Thoracic aorta (tissue), 2 donors: ENCODE measurements around the gene ATRAID. TPM values are rescaled to one million over a fixed set of nuclear protein-coding genes. Genes with fewer than 3 reads are reported as not detected.

Experiments used
- ATAC-seq: fragments of 150-250 bp; one replicate; pipeline ENCODE4 v1.8.0; 2017; ENCODE audit warnings: low read depth; ENCODE audit not compliant: insufficient number of reproducible peaks, low FRiP score
- DNase-seq: peaks from one replicate; pipeline ENCODE4 v3.0.0-alpha.2; 2020; ENCODE audit warnings: low spot score
- H3K27ac ChIP-seq, 2 donors: fragments of 200-600 bp; sonication (generic); 1 replicate in 1 of 2; 2 replicates in 1 of 2; pipeline ENCODE4 v1.5.1; 2016; ENCODE audit warnings: mild to moderate bottlenecking in 2 of 2, moderate library complexity in 2 of 2
- H3K27me3 ChIP-seq: fragments of 200-600 bp; sonication (generic); replicated peaks from 2 replicates; pipeline ENCODE4 v1.6.0; 2016; ENCODE audit warnings: mild to moderate bottlenecking; ENCODE audit not compliant: insufficient read depth
- H3K36me3 ChIP-seq: fragments of 200-600 bp; sonication (generic); one replicate; pipeline ENCODE4 v1.5.1; 2016
- H3K4me1 ChIP-seq, 2 donors: fragments of 200-600 bp; sonication (generic); 1 replicate in 1 of 2; 2 replicates in 1 of 2; pipeline versions ENCODE4 v1.5.1 to v1.6.0; 2016; ENCODE audit warnings: low read depth in 2 of 2, mild to moderate bottlenecking in 1 of 2; ENCODE audit not compliant: control insufficient read depth in 1 of 2
- H3K4me3 ChIP-seq: fragments of 200-600 bp; sonication (generic); 2 replicates; pipeline ENCODE4 v1.5.1; 2016; ENCODE audit warnings: mild to moderate bottlenecking
- H3K9me3 ChIP-seq: fragments of 200-600 bp; sonication (generic); 2 replicates; pipeline ENCODE4 v1.5.1; 2016
- total RNA-seq, 2 donors: library from RNA; depleted of rRNA; stranded (reverse); fragments of >200 nt; gene quantifications; one replicate each; pipeline versions ENCODE4 v1.1.0 to v1.2.3, GENCODE V29; 2016
- TF ChIP-seq, protein P1 (sequence below): fragments of 200-600 bp; sonication (generic); IDR thresholded peaks from one replicate; pipeline ENCODE4 v1.5.1; 2019; ENCODE audit warnings: antibody characterized with exemption

Gene ATRAID
- total RNA-seq, 2 donors from 2014 or later = 90.0 to 174 TPM

DNA sequence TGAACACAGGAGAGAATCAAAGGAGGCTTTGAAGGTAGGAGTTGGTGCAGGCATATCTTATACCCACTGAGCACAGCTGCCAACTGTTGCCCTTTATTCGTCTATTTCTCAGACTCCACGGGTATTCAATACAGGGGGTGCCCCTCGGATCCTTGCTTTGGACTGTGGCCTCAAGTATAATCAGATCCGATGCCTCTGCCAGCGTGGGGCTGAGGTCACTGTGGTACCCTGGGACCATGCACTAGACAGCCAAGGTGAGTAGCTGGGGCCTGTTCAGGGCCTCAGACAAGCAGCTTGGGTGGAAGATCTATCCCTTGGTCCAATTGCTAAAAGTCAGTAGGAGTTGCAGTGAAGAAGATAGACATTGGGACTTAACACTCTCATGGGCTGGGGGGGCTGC lies 10.6 kb downstream of the ATRAID start:
- TF ChIP-seq, protein P1, sequence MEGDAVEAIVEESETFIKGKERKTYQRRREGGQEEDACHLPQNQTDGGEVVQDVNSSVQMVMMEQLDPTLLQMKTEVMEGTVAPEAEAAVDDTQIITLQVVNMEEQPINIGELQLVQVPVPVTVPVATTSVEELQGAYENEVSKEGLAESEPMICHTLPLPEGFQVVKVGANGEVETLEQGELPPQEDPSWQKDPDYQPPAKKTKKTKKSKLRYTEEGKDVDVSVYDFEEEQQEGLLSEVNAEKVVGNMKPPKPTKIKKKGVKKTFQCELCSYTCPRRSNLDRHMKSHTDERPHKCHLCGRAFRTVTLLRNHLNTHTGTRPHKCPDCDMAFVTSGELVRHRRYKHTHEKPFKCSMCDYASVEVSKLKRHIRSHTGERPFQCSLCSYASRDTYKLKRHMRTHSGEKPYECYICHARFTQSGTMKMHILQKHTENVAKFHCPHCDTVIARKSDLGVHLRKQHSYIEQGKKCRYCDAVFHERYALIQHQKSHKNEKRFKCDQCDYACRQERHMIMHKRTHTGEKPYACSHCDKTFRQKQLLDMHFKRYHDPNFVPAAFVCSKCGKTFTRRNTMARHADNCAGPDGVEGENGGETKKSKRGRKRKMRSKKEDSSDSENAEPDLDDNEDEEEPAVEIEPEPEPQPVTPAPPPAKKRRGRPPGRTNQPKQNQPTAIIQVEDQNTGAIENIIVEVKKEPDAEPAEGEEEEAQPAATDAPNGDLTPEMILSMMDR = no peak
- Histone ChIP-seq H3K27ac (no peak overlapping the region), H3K27me3 (no peaks in the 10 kb centered on the region), H3K36me3 (peaks cover 50% of the 10 kb centered on the region), H3K4me1 (peaks cover 4 to 11% of the 10 kb centered on the region in 2 donors), H3K4me3 (no peak overlapping the region), H3K9me3 (no peaks in the 10 kb centered on the region)
- no peak for DNase-seq
- no peak for ATAC-seq

DNA sequence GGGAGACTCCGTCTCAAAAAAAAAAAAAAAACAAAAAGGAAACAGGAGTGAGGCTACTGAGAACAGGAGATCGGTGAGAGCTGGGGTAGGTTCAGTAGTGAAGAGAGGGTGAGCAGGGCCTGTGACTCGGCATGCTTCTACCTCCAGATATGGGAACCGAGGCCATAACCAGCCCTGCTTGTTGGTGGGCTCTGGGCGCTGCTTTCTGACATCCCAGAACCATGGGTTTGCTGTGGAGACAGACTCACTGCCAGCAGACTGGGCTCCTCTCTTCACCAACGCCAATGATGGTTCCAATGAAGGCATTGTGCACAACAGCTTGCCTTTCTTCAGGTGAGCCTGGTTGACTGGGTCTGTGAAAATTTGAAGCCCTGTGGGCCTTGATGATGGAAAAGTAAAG lies 11.6 kb downstream of the ATRAID start:
- peaks cover 50% of the 10 kb centered on the region for H3K36me3 ChIP-seq
- TF ChIP-seq, protein P1 = no peak

DNA sequence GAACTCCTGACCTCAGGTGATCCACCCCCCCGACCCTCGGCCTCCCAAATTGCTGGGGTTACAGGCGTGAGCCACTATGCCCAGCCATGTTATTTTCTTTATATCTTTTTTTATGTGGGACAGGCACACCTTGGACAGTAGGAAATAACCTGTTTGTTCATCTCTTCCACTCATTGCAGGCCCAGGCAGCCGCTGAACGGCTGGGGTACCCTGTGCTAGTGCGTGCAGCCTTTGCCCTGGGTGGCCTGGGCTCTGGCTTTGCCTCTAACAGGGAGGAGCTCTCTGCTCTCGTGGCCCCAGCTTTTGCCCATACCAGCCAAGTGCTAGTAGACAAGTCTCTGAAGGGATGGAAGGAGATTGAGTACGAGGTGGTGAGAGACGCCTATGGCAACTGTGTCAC lies 13.7 kb downstream of the ATRAID start:
- Histone ChIP-seq H3K27ac (no peak overlapping the region), H3K36me3 (peaks cover 55% of the 10 kb centered on the region), H3K4me3 (no peak overlapping the region), H3K9me3 (no peaks in the 10 kb centered on the region), H3K4me1 (no peaks in the 10 kb centered on the region), H3K27me3 (no peaks in the 10 kb centered on the region)
- no peak for ATAC-seq
- DNase-seq = no peak
- TF ChIP-seq, protein P1 = no peak

More for the DNA sequence above, 11.6 kb downstream of the ATRAID start:
- no peaks in the 10 kb centered on the region for H3K27me3 ChIP-seq
- H3K4me1 ChIP-seq = peaks cover 0 to under 1% of the 10 kb centered on the region in 2 donors
- DNase-seq = no peak
- no peak overlapping the region for H3K27ac ChIP-seq
- no peaks in the 10 kb centered on the region for H3K9me3 ChIP-seq
- H3K4me3 ChIP-seq = no peak overlapping the region
- no peak for ATAC-seq

DNA sequence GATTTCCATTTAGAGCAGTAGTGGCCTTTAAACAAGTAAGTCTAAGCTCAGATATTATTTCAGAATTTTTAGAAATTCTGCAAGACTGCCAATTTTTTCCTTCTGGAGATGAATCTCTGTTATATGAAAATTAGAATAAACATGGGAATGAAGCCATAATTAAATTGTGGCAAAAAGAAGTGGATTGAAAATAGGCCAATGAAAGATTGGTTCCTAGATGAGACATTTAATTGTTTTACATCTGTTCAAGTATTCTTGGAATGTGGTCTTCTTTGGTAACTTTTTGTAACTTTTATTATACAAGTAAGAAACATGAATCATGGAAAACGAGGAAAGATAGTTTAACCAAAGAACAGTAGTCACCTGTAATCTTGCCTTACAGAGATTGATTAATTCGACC lies 15.7 kb downstream of the ATRAID start:
- DNase-seq = no peak
- Histone ChIP-seq H3K4me1 (no peaks in the 10 kb centered on the region), H3K27ac (no peak overlapping the region), H3K36me3 (peaks cover 57% of the 10 kb centered on the region), H3K27me3 (no peaks in the 10 kb centered on the region), H3K4me3 (no peak overlapping the region), H3K9me3 (no peaks in the 10 kb centered on the region)
- ATAC-seq = no peak
- TF ChIP-seq, protein P1 = no peak

DNA sequence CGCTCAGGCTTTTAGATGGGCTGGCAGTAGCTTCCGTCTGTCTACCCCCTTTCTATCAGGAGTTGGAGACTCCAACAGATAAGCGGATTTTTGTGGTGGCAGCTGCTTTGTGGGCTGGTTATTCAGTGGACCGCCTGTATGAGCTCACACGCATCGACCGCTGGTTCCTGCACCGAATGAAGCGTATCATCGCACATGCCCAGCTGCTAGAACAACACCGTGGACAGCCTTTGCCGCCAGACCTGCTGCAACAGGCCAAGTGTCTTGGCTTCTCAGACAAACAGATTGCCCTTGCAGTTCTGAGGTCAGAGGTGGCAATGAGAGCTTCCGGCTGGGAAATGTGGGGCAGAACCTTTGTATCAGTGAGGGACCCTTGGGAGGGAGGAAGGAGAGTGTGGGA lies 20.1 kb downstream of the ATRAID start:
- ATAC-seq = no peak

More for the DNA sequence above, 20.1 kb downstream of the ATRAID start:
- TF ChIP-seq, protein P1 = no peak
- Histone ChIP-seq H3K27me3 (no peaks in the 10 kb centered on the region), H3K27ac (no peak overlapping the region), H3K4me3 (no peak overlapping the region), H3K4me1 (no peaks in the 10 kb centered on the region), H3K9me3 (no peaks in the 10 kb centered on the region), H3K36me3 (peaks cover 50% of the 10 kb centered on the region)
- no peak for DNase-seq
